GM12878 (cell line): Measurements from ENCODE around the gene SNRPA. TPM values are rescaled to one million over a fixed set of nuclear protein-coding genes. Genes with fewer than 3 reads are reported as not detected.

Experiments used
- ATAC-seq: fragments of 200-7000 bp; cut with Tn5 transposase; 3 replicates; pipeline ENCODE4 v1.9.1; 2020; ENCODE audit warnings: mild to moderate bottlenecking, moderate library complexity
- BruUV-seq: library from RNA; stranded (reverse); fragments of 400-500 nt; replicated peaks from 2 replicates; lab custom pipeline; 2021; lab: Mats Ljungman, UMichigan
- CTCF ChIA-PET: fragments of 300-600 bp; sonication (Branson Sonifier 250); formaldehyde crosslinking; extraction: SDS; loops from one replicate; lab custom pipeline; 2021; ENCODE audit warnings: inconsistent platforms; lab: Yijun Ruan, JAX
- POLR2A ChIA-PET: fragments of 350-600 bp; formaldehyde crosslinking; extraction: SDS; loops from one replicate; lab custom pipeline; 2021; ENCODE audit warnings: inconsistent platforms; lab: Charles Lee
- RAD21 ChIA-PET: fragments of 300-600 bp; sonication (Branson Sonifier 250); formaldehyde crosslinking; loops from one replicate; lab custom pipeline; 2023; ENCODE audit warnings: antibody characterized with exemption; ENCODE audit not compliant: unreplicated experiment; lab: Charles Lee
- SMC1A ChIA-PET: fragments of 300-600 bp; sonication (Branson Sonifier 250); formaldehyde crosslinking; loops from one replicate; lab custom pipeline; 2023; ENCODE audit not compliant: unreplicated experiment, uncharacterized antibody; lab: Charles Lee
- DNase-seq: peaks from one replicate; pipeline ENCODE4 v3.0.0-alpha.2; 2011; ENCODE audit warnings: low read depth, low spot score
- FAIRE-seq: peaks from 3 replicates; lab custom pipeline; 2011; peaks lifted over from hg19 to GRCh38; lab: Jason Lieb, UNC
- H2AFZ ChIP-seq: 2 replicates; pipeline ENCODE4 v1.6.0; 2011; ENCODE audit warnings: low read depth, low read length, control low read depth; ENCODE audit not compliant: control insufficient read depth
- H3K27ac ChIP-seq: 2 replicates; pipeline ENCODE4 v1.5.1; 2011; ENCODE audit warnings: control low read depth; ENCODE audit not compliant: control insufficient read depth, insufficient read depth
- H3K27me3 ChIP-seq, 2 experiments: replicated peaks in 1 of 2; 2 replicates each; pipeline versions ENCODE4 v1.6.0 to v1.6.1; 2011; ENCODE audit warnings: low read length in 1 of 2; ENCODE audit not compliant: control insufficient read depth in 2 of 2, insufficient read depth in 2 of 2
- H3K36me3 ChIP-seq, 2 experiments: 2 replicates each; pipeline ENCODE4 v1.5.1; 2011; ENCODE audit warnings: low read length in 1 of 2; ENCODE audit not compliant: control insufficient read depth in 2 of 2, insufficient read depth in 2 of 2
- H3K4me1 ChIP-seq: 2 replicates; pipeline ENCODE4 v1.6.1; 2011; ENCODE audit warnings: mild to moderate bottlenecking, low read length, moderate library complexity, mixed read lengths; ENCODE audit not compliant: control insufficient read depth, insufficient read depth
- H3K4me2 ChIP-seq: 2 replicates; pipeline ENCODE4 v1.6.0; 2011; ENCODE audit warnings: control low read depth; ENCODE audit not compliant: control insufficient read depth, insufficient read depth
- H3K4me3 ChIP-seq: fragments of 200-600 bp; sonication (generic); 2 replicates; pipeline ENCODE4 v1.5.1; 2016
- H3K79me2 ChIP-seq: 2 replicates; pipeline ENCODE4 v1.6.0; 2011; ENCODE audit warnings: low read length; ENCODE audit not compliant: control insufficient read depth, insufficient read depth
- H3K9ac ChIP-seq: 2 replicates; pipeline ENCODE4 v1.8.0; 2011; ENCODE audit warnings: low read length, control low read depth, mixed read lengths; ENCODE audit not compliant: control insufficient read depth, insufficient read depth
- H3K9me3 ChIP-seq: replicated peaks from 3 replicates; pipeline ENCODE4 v1.5.1; 2011; ENCODE audit warnings: mild to moderate bottlenecking, low read length; ENCODE audit not compliant: control insufficient read depth, insufficient read depth
- H4K20me1 ChIP-seq: 2 replicates; pipeline ENCODE4 v1.6.0; 2011; ENCODE audit not compliant: control insufficient read depth, insufficient read depth
- BCLAF1 ChIP-seq: fragments of 450-650 bp; IDR thresholded peaks from 2 replicates; pipeline ENCODE4 v1.6.1; 2017; ENCODE audit warnings: antibody characterized with exemption, mild to moderate bottlenecking, moderate library complexity
- CREM ChIP-seq: IDR thresholded peaks from 2 replicates; pipeline ENCODE4 v1.6.1; 2014; ENCODE audit warnings: antibody characterized with exemption, low read depth
- CTCF ChIP-seq, 3 experiments: IDR thresholded peaks in 2 of 3; conservative IDR thresholded peaks in 1 of 3; 2 replicates each; pipeline ENCODE4 v1.5.1; 2011; ENCODE audit warnings: low read depth in 3 of 3, low read length in 3 of 3, mild to moderate bottlenecking in 3 of 3, control low read depth in 2 of 3, moderate library complexity in 2 of 3, inconsistent platforms in 1 of 3, mixed read lengths in 1 of 3; ENCODE audit not compliant: control insufficient read depth in 2 of 3, insufficient read depth in 1 of 3; ENCODE audit errors: extremely low read depth in 1 of 3
- EP300 ChIP-seq, 2 experiments: fragments of 150-350 bp in 1 of 2; IDR thresholded peaks; 2 replicates each; pipeline ENCODE4 v1.6.1; 2011 to 2012; ENCODE audit warnings: low read depth in 2 of 2, low read length in 2 of 2, borderline replicate concordance in 1 of 2, improper control_type of control experiment in 1 of 2, inconsistent platforms in 1 of 2; ENCODE audit not compliant: control insufficient read depth in 1 of 2
- HDGF ChIP-seq: fragments of 450-650 bp; IDR thresholded peaks from 2 replicates; pipeline ENCODE4 v1.6.1; 2016; ENCODE audit warnings: antibody characterized with exemption
- IRF3 ChIP-seq: fragments of 450-650 bp; IDR thresholded peaks from 2 replicates; pipeline ENCODE4 v1.6.1; 2014; ENCODE audit warnings: mild to moderate bottlenecking
- KAT2A ChIP-seq: conservative IDR thresholded peaks from 2 replicates; pipeline ENCODE4 v1.6.1; 2011; ENCODE audit warnings: low read depth, low read length; ENCODE audit not compliant: control insufficient read depth
- MAX ChIP-seq: IDR thresholded peaks from 2 replicates; pipeline ENCODE4 v1.6.1; 2012; ENCODE audit warnings: low read depth, low read length, improper control_type of control experiment
- PAX8 ChIP-seq: fragments of 450-650 bp; IDR thresholded peaks from 2 replicates; pipeline ENCODE4 v1.6.1; 2017; ENCODE audit warnings: mild to moderate bottlenecking, moderate library complexity
- RAD21 ChIP-seq: IDR thresholded peaks from 2 replicates; pipeline ENCODE4 v1.6.1; 2011; ENCODE audit warnings: mild to moderate bottlenecking, low read depth, low read length, moderate library complexity; ENCODE audit not compliant: insufficient read depth
- RUNX3 ChIP-seq: IDR thresholded peaks from 2 replicates; pipeline ENCODE4 v1.6.1; 2012; ENCODE audit warnings: low read length, inconsistent platforms
- SMC3 ChIP-seq: IDR thresholded peaks from 2 replicates; pipeline ENCODE4 v1.6.1; 2011; ENCODE audit warnings: low read length, improper control_type of control experiment, borderline replicate concordance
- TCF3 ChIP-seq: IDR thresholded peaks from 2 replicates; pipeline ENCODE4 v1.6.1; 2012; ENCODE audit warnings: low read depth, mild to moderate bottlenecking, low read length, borderline replicate concordance; ENCODE audit not compliant: insufficient read depth
- ZNF217 ChIP-seq: fragments of 450-650 bp; IDR thresholded peaks from 2 replicates; pipeline ENCODE4 v1.6.1; 2017; ENCODE audit warnings: antibody characterized with exemption, mild to moderate bottlenecking
- ZNF274 ChIP-seq: IDR thresholded peaks from one replicate; pipeline ENCODE4 v1.8.0; 2011; ENCODE audit not compliant: insufficient read length, insufficient read depth
- WGBS: methylation state at CpG from one replicate; pipeline ENCODE4 v1.1.6; 2016; ENCODE audit warnings: low lambda C conversion rate; ENCODE audit not compliant: insufficient replicate concordance, insufficient coverage; ENCODE audit errors: missing lambda C conversion rate; 5-methylcytosine and 5-hydroxymethylcytosine counted together
- in situ Hi-C: fragments of 300-500 bp; cut with MboI; formaldehyde crosslinking; loops from 9 replicates; pipeline ENCODE4 v1.14.3; 2018; ENCODE audit warnings: mixed read lengths
- intact Hi-C: fragments of 100-400 bp; cut with micrococcal nuclease; formaldehyde crosslinking; loops from one replicate; pipeline ENCODE4 v1.14.2; 2022; ENCODE audit not compliant: unreplicated experiment
- polyA plus RNA-seq, 11 experiments: library from polyadenylated mRNA; depleted of rRNA in 4 of 11; unstranded in 6 of 11; stranded (reverse) in 5 of 11; fragments of >200 nt; fragmentation: Nextera tagmentation in 4 of 11; fragmentation: Illumina TruSeq in 1 of 11; extraction: Ambion mirVana in 4 of 11; extraction: Trizol in 1 of 11; gene quantifications; 1 replicate in 1 of 11; 2 replicates in 10 of 11; pipeline versions ENCODE4 v1.2.1 to v1.2.3, GENCODE V29; 2011 to 2016; ENCODE audit warnings: inconsistent platforms in 2 of 11, missing spikeins in 2 of 11, low read depth in 1 of 11
- total RNA-seq, 4 experiments: library from RNA; depleted of rRNA in 3 of 4; stranded (reverse); fragments of >200 nt in 3 of 4; fragmentation: Illumina TruSeq in 1 of 4; extraction: Trizol in 1 of 4; gene quantifications; 2 replicates each; pipeline versions ENCODE4 v1.2.1 to v1.2.3, GENCODE V29; 2013 to 2021

SNRPA gene
- total and polyA plus RNA-seq, 10 of the 15 experiments (the other 5 are each of a cell fraction or from before 2014, with no cell fraction given): 14.8 to 299 (median 202) TPM

GRCh38 chr19:40744554-40745401, 6.2 kb upstream of the SNRPA start:
- POLR2A ChIA-PET: interaction anchor here (1.2 to 2.1 kb wide), 2 partner anchors 10 to 33 kb away, joined by 4 to 6 read pairs; partner anchors contain the start of gene RAB4B
- TF ChIP-seq RUNX3 (no peak), MAX (no peak), HDGF (no peak), BCLAF1 (no peak), PAX8 (no peak), KAT2A (no peak), CTCF (IDR thresholded peaks at IDR 0.05 in 2 of 3, conservative IDR thresholded peaks at IDR 0.05 in 1 of 3; ENCODE audit: control insufficient read depth in 2 of 3, extremely low read depth in 1 of 3, insufficient read depth in 1 of 3, low read depth in 3 of 3, low read length in 3 of 3) (peak; percentile 25 to 36 (median 32); a peak in 4 of 6 replicates), ZNF217 (no peak), RAD21 (peak; percentile 44), EP300 (IDR thresholded peaks at IDR 0.05; ENCODE audit: borderline replicate concordance in 1 of 2, control insufficient read depth in 1 of 2, low read depth in 2 of 2, low read length in 2 of 2) (no peak), TCF3 (no peak), SMC3 (peak; percentile 26; the same call in 1 of the 2 replicates), IRF3 (no peak), CREM (no peak), ZNF274 (no peak)

More at GRCh38 chr19:40744554-40745401, 6.2 kb upstream of the SNRPA start:
- H2AFZ ChIP-seq: no peak overlapping the region
- H3K79me2 ChIP-seq: peaks cover 20% of the 10 kb centered on the region
- BruUV-seq: no TSS peak
- DNase-seq (no peak), ATAC-seq (peak; percentile 44), FAIRE-seq (no peak)
- H3K4me1 ChIP-seq: peaks cover 8% of the 10 kb centered on the region
- no peaks in the 10 kb centered on the region for H4K20me1 ChIP-seq
- H3K27ac ChIP-seq: no peak overlapping the region
- no peaks in the 10 kb centered on the region; a peak in 3 of 4 replicates for H3K36me3 ChIP-seq
- CTCF ChIA-PET: interaction anchor here (0.6 to 4.5 kb wide), 7 partner anchors 11 to 590 kb away, joined by 3 to 26 read pairs (median 3); no protein-coding TSS in a partner anchor
- WGBS: 68% methylated on average over 17 of the region's 17 CpGs
- H3K4me3 ChIP-seq: no peak overlapping the region
- H3K4me2 ChIP-seq: no peak overlapping the region
- intact Hi-C loops (no loop called here), in situ Hi-C loops (no loop called here)
- no peak overlapping the region for H3K9ac ChIP-seq
- H3K27me3 ChIP-seq: no peaks in the 10 kb centered on the region
- RAD21 ChIA-PET: interaction anchor here (1.1 to 16.3 kb wide), 6 partner anchors 10 to 81 kb away, joined by 3 to 291 read pairs (median 6); partner anchors contain the start of genes MIA and RAB4B
- SMC1A ChIA-PET: interaction anchor here (0.6 to 2.1 kb wide), 9 partner anchors 8 to 339 kb away, joined by 3 to 7 read pairs (median 4); partner anchors contain the start of genes EGLN2 and RAB4B
- no peaks in the 10 kb centered on the region for H3K9me3 ChIP-seq
